ENCODE results near the gene WASF3. TPM values are rescaled to one million over a fixed set of nuclear protein-coding genes. Genes with fewer than 3 reads are reported as not detected.
A peak's percentile ranks its signal among the peaks of the same experiment; 100 is the strongest.

WASF3 gene
- total RNA-seq, 4 donors from 2014 or later, result 0.75 to 4.9 (median 2.3) TPM

DNA sequence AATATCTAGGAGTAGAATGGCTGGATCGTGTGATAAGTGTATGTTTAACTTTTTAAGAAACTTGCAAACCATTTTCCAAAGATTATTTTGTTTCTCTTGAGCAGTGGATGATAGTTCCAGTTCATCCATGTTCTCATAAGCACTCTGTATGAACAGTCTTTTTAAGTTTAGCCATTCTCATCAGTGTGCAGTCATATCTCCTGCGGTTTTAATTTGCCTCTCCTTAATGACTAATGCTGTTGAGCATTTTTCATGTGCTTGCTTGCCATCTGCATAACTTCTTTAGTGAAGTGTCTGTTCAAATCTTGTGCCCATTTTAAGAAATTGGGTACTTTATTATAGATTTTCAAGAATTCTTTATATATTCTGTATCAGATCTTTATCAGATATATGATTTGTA lies 58.6 kb downstream of the WASF3 start:
- Histone ChIP-seq H3K9me3 (no peaks in the 10 kb centered on the region), H3K36me3 (no peaks in the 10 kb centered on the region), H3K27me3 (no peaks in the 10 kb centered on the region), H3K27ac (no peak overlapping the region), H3K4me3 (no peak overlapping the region), H3K4me1 (peaks cover 0 to 7% (median under 1%) of the 10 kb centered on the region in 4 donors)
- intact Hi-C loops (cut with DNase I; ENCODE audit: low total_unique reads), result no loop called here
- no peak for DNase-seq
- in situ Hi-C loops (cut with MboI; ENCODE audit: low pct_ligation_motif_present in 1 of 4, low pct_unique_long_range_greater_than_20kb in 1 of 4, low sequenced_read_pairs in 3 of 4), result no loop called here
- WGBS, 2 donors (ENCODE audit: low coverage in 1 of 2), result 68% methylated on average over 2 of the region's 2 CpGs
- no peak for TF ChIP-seq POLR2A (IDR thresholded peaks at IDR 0.05)
- TF ChIP-seq POLR2AphosphoS5 (IDR thresholded peaks at IDR 0.05), result no peak
- TF ChIP-seq CTCF (IDR thresholded peaks at IDR 0.05), result no peak
- no peak for TF ChIP-seq EP300 (IDR thresholded peaks at IDR 0.05; ENCODE audit: low read depth)

DNA sequence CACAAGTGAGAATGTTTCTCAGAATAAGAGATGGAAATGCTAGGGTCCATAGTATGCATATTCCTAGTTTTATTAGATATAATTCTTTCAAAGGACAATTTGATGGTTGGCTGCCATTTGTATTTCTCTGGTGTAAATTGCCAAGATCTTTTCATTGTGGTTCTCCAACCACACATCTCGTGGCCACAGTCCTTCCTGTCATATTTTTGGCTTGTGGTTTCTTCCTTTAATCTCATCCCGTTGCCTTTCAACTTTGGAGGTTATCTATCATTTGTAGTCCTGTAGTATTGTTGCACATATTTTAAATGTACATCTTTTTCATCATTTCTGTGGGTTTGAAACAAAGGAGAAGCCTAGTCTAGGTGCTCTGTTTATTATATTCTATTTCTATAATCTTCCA lies 61.2 kb downstream of the WASF3 start:
- TF ChIP-seq CTCF (IDR thresholded peaks at IDR 0.05), result no peak
- no peak for TF ChIP-seq POLR2AphosphoS5 (IDR thresholded peaks at IDR 0.05)
- no peak for TF ChIP-seq EP300 (IDR thresholded peaks at IDR 0.05; ENCODE audit: low read depth)
- TF ChIP-seq POLR2A (IDR thresholded peaks at IDR 0.05), result no peak
- peaks cover 4% of the 10 kb centered on the region in 2 donors for H3K9me3 ChIP-seq
- no peak overlapping the region for H3K27ac ChIP-seq
- no peak overlapping the region for H3K4me3 ChIP-seq
- H3K27me3 ChIP-seq, result no peaks in the 10 kb centered on the region
- peaks cover 0 to 20% (median 4%) of the 10 kb centered on the region in 4 donors for H3K4me1 ChIP-seq
- 59 to 80% methylated on average over 2 of the region's 2 CpGs for whole genome bisulfite sequencing, 2 donors (ENCODE audit: low coverage in 1 of 2)
- intact Hi-C loops (cut with DNase I; ENCODE audit: low total_unique reads), result no loop called here
- in situ Hi-C loops (cut with MboI; ENCODE audit: low pct_ligation_motif_present in 1 of 4, low pct_unique_long_range_greater_than_20kb in 1 of 4, low sequenced_read_pairs in 3 of 4), result no loop called here
- no peak for DNase-seq
- H3K36me3 ChIP-seq, result no peaks in the 10 kb centered on the region

- in situ Hi-C loops (cut with MboI; ENCODE audit: low pct_ligation_motif_present in 1 of 4, low pct_unique_long_range_greater_than_20kb in 1 of 4, low sequenced_read_pairs in 3 of 4), result no loop called here
- Histone ChIP-seq H3K4me1 (peaks cover 0 to 20% (median 4%) of the 10 kb centered on the region in 4 donors), H3K27ac (no peak overlapping the region), H3K27me3 (no peaks in the 10 kb centered on the region), H3K9me3 (peaks cover 8 to 11% of the 10 kb centered on the region in 2 donors), H3K36me3 (no peaks in the 10 kb centered on the region), H3K4me3 (no peak overlapping the region)
- WGBS, 2 donors (ENCODE audit: low coverage in 1 of 2), result 77 to 93% methylated on average over 2 of the region's 2 CpGs
- intact Hi-C loops (cut with DNase I; ENCODE audit: low total_unique reads), result no loop called here
- TF ChIP-seq POLR2A (IDR thresholded peaks at IDR 0.05), result no peak
- no peak for TF ChIP-seq CTCF (IDR thresholded peaks at IDR 0.05)
- TF ChIP-seq EP300 (IDR thresholded peaks at IDR 0.05; ENCODE audit: low read depth), result no peak
- TF ChIP-seq POLR2AphosphoS5 (IDR thresholded peaks at IDR 0.05), result no peak
- DNase-seq, result no peak
Observed at GRCh38 chr13:26619358-26619757, 61.9 kb downstream of the WASF3 start.

DNA sequence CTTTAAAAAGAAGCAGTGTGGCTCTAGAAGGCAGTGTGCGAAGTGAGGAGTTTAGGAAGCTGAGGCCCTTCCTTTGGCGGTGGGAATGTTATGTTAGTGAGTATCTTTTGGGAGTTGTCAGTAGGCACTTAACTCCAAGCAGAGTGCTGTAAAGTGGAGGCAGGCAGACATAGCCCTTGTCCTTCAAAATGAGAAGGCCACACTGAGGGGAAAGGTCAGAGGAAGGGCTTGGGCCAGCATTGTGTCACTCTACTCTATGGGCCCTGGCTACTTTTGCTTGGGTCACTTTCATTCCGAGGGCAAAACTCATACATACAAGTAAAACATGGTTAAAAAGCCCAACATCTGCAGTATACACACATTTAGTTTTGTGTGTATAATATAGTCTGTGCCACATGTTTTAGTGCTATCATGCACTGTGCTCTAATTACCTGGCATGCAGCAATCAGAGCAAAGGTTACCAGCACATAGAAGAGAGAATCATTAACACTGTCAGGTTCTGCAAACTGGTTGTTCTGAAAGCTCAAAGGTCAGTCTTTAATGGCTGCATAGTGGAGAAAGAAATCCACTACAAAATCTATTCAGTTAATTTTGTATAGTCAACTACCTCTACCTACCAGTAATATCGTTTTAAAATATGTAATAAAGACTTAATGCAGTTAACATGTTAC lies 64.4 kb downstream of the WASF3 start:
- Histone ChIP-seq H3K27ac (peak overlapping the region; percentile 32 to 67 (median 60)), H3K4me3 (no peak overlapping the region), H3K9me3 (peaks cover 19 to 23% of the 10 kb centered on the region in 2 donors), H3K4me1 (peaks cover 0 to 20% (median 4%) of the 10 kb centered on the region in 4 donors), H3K27me3 (no peaks in the 10 kb centered on the region), H3K36me3 (no peaks in the 10 kb centered on the region)
- TF ChIP-seq POLR2A (IDR thresholded peaks at IDR 0.05) (no peak), POLR2AphosphoS5 (IDR thresholded peaks at IDR 0.05) (peak in 2 of 3 donors; percentile 14 to 61)
- in situ Hi-C loops (cut with MboI; ENCODE audit: low pct_ligation_motif_present in 1 of 4, low pct_unique_long_range_greater_than_20kb in 1 of 4, low sequenced_read_pairs in 3 of 4) (no loop called here), intact Hi-C loops (cut with DNase I; ENCODE audit: low total_unique reads) (no loop called here)
- WGBS, 2 donors (ENCODE audit: low coverage in 1 of 2), result 51 to 62% methylated on average over 3 to 4 of the region's 4 CpGs
- DNase-seq, result peak; percentile 30

Data from transverse colon (tissue), 4 donors.